AG09309 (cell line): ENCODE measurements around the gene ASXL1.
"Not testable (repeated sequence)": the region's sequence is repeated elsewhere in the genome, so short reads cannot be mapped to it uniquely, and the experiment has no call there.

Experiments
- DNase-seq: peaks from one replicate; pipeline ENCODE4 v3.0.0-alpha.2; 2010; ENCODE audit warnings: low read depth
- H3K4me3 ChIP-seq: 2 replicates; pipeline ENCODE4 v1.5.1; 2011; ENCODE audit warnings: mild to moderate bottlenecking, low read depth, low read length, moderate library complexity; ENCODE audit not compliant: control insufficient read depth
- TF ChIP-seq, protein P1 (sequence below): IDR thresholded peaks from 2 replicates; pipeline ENCODE4 v1.5.1; 2011; ENCODE audit warnings: mild to moderate bottlenecking, low read depth, low read length, inconsistent platforms; ENCODE audit not compliant: insufficient read depth, control insufficient read depth; ENCODE audit errors: missing control alignments

ASXL1 gene

GRCh38 chr20:32368925-32369324 lies 10.8 kb downstream of the ASXL1 start:
- DNase-seq = no peak
- no peak overlapping the region for H3K4me3 ChIP-seq
- TF ChIP-seq, protein P1, sequence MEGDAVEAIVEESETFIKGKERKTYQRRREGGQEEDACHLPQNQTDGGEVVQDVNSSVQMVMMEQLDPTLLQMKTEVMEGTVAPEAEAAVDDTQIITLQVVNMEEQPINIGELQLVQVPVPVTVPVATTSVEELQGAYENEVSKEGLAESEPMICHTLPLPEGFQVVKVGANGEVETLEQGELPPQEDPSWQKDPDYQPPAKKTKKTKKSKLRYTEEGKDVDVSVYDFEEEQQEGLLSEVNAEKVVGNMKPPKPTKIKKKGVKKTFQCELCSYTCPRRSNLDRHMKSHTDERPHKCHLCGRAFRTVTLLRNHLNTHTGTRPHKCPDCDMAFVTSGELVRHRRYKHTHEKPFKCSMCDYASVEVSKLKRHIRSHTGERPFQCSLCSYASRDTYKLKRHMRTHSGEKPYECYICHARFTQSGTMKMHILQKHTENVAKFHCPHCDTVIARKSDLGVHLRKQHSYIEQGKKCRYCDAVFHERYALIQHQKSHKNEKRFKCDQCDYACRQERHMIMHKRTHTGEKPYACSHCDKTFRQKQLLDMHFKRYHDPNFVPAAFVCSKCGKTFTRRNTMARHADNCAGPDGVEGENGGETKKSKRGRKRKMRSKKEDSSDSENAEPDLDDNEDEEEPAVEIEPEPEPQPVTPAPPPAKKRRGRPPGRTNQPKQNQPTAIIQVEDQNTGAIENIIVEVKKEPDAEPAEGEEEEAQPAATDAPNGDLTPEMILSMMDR = no peak

- TF ChIP-seq, protein P1 = no peak
- H3K4me3 ChIP-seq = no peak overlapping the region
- no peak for DNase-seq
Measured at GRCh38 chr20:32370897-32371296, 12.8 kb downstream of the ASXL1 start.

- TF ChIP-seq, protein P1 = no peak
- DNase-seq = no peak
- no peak overlapping the region for H3K4me3 ChIP-seq
Measured at GRCh38 chr20:32378461-32378860, 20.3 kb downstream of the ASXL1 start.

DNA sequence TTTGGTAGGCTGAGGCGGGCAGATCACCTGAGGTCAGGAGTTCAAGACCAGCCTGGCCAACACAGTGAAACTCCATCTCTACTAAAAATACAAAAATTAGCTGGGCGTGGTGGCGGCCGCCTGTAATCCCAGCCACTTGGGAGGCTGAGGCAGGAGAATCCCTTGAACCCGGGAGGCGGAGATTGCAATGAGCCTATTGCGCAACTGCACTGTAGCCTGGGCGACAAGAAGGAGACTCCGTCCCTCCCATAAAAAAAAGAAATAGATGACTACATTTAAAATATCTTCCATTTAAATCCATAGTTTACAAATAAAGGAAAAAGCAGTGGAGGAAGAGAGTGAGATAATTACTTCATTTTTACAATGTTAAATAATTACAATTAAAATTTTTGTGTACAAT lies 21.9 kb downstream of the ASXL1 start:
- H3K4me3 ChIP-seq, DNase-seq: not testable (repeated sequence)

- no peak for DNase-seq
- TF ChIP-seq, protein P1 = no peak
- no peak overlapping the region for H3K4me3 ChIP-seq
Measured at GRCh38 chr20:32380745-32381144, 22.6 kb downstream of the ASXL1 start.

- TF ChIP-seq, protein P1 = no peak
- no peak for DNase-seq
- H3K4me3 ChIP-seq = no peak overlapping the region
Measured at GRCh38 chr20:32382102-32382950, 24.2 kb downstream of the ASXL1 start.

DNA sequence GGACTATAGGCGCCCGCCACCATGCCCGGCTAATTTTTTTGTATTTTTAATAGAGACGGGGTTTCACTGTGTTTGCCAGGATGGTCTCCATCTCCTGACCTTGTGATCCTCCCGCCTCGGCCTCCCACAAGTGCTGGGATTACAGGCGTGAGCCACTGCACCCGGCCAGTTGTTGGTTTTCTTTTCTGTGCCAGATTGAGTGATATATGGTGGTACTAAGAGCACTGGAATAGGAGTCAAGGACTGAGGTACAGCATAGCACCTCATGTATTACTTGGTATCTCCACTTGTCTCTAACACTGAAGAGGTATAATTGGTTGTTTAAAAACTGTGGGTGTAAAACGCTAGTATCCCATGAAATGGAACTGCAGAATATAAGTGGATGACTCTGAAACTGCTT lies 25.3 kb downstream of the ASXL1 start:
- DNase-seq, H3K4me3 ChIP-seq: not testable (repeated sequence)

GRCh38 chr20:32385541-32385940 lies 27.4 kb downstream of the ASXL1 start:
- no peak overlapping the region for H3K4me3 ChIP-seq
- no peak for DNase-seq
- TF ChIP-seq, protein P1 = no peak
